ENCODE measurements around the gene ATP11A.
"Not testable (repeated sequence)": the region's sequence is repeated elsewhere in the genome, so short reads cannot be mapped to it uniquely, and the experiment has no call there.

ATP11A gene

DNA sequence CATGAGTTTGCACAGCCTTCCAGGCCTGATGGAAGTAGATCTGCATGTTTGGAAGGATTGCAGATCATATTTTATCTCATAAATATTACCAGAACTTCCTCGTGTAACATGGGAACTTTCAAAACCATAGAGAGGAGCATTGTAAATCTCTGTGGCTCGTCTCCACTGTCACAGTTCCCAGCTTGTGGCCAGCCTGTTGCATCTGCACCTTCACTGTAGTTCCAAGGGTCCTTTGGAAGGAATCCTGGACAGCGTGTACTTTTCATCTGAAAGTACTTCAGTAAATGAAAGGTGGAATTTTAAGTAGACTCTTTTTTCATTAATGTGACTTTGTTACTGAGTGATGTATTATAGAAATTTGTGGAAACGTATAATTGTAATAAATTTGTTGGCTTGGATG lies 105.4 kb downstream of the ATP11A start:
- no peak for DNase-seq (ENCODE audit: low read depth in 2 of 2)

GRCh38 chr13:112796190-112796915 lies 106.5 kb downstream of the ATP11A start:
- DNase-seq (ENCODE audit: low read depth in 2 of 2): no peak

DNA sequence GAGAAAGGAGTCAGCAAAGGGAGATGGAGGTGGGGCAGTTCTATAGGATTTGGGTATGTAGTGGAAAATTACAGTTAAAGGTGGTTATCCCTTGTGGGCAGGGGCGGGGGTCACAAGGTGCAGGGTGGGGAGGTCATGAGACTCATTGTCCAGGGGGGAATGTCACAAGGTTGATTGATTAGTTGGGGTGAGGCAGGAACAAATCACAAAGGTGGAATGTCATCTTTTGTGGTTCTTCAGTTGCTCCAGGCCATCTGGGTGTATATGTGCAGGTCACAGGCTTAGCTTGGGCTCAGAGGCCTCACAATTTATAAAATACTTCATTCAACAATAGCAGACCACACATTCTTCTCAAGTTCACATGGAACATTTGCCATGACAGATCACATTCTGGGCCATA lies 109.6 kb downstream of the ATP11A start:
- no peak for DNase-seq (ENCODE audit: low read depth in 2 of 2)

DNA sequence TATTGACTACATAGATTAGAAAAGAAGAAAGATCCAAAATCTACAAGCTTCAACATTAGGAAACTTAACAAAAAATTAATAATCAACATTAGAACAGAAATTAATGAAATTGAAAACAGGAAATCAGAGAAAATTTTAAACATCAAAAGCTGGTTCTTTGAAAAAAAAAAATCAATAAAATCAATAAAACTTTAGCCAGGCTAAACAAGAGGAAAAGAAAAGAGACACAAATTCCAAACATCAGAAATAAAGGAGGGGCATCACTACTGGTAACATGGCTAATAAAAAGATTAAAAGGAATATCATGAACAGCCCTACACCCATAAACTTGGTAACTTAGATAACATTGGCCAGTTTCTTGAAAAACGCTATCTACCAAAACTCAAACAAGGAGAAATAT lies 110.2 kb downstream of the ATP11A start:
- DNase-seq (ENCODE audit: low read depth in 2 of 2): no peak

DNA sequence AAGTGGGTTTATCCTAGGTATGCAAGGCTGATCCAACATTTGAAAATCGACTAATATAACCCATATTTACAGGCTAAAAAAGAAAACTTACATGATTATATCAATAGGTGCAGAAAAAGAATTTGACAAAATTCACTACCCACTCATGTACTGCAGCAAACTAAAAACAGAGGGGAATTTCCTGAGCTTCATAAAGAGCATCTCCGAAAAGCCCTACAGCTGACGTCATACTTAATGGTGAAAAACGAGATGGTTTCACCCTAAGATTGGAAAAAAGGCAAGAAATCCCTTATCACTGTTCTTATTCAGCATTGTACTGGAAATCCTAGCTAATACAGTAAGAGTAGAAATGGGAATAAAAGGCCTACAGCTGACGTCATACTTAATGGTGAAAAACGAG lies 111.0 kb downstream of the ATP11A start:
- DNase-seq (ENCODE audit: low read depth in 2 of 2): not testable (repeated sequence)

DNA sequence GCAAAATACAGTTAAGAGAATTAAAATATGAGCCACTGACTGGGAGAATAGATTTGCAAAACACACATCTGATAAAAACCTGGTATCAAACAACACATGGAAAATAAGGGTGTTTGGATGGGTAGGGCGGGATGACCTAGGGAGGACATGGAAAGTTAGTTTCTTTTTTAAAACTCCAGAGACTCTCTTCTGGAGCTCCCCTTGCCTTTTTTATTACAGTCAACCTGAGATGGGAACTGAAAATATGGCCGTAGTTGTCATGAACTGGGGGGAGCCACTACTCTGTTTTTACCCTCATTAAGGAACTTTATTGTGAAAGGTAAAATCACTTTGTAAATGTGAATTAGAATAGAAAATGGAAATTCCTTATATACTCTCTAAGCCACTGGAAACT lies 113.0 kb downstream of the ATP11A start:
- DNase-seq (ENCODE audit: low read depth in 2 of 2): no peak

- no peak for DNase-seq (ENCODE audit: low read depth in 2 of 2)
Observed at GRCh38 chr13:112803422-112803821, 113.6 kb downstream of the ATP11A start.

GRCh38 chr13:112804374-112804773 lies 114.5 kb downstream of the ATP11A start:
- no peak for DNase-seq (ENCODE audit: low read depth in 2 of 2)

DNA sequence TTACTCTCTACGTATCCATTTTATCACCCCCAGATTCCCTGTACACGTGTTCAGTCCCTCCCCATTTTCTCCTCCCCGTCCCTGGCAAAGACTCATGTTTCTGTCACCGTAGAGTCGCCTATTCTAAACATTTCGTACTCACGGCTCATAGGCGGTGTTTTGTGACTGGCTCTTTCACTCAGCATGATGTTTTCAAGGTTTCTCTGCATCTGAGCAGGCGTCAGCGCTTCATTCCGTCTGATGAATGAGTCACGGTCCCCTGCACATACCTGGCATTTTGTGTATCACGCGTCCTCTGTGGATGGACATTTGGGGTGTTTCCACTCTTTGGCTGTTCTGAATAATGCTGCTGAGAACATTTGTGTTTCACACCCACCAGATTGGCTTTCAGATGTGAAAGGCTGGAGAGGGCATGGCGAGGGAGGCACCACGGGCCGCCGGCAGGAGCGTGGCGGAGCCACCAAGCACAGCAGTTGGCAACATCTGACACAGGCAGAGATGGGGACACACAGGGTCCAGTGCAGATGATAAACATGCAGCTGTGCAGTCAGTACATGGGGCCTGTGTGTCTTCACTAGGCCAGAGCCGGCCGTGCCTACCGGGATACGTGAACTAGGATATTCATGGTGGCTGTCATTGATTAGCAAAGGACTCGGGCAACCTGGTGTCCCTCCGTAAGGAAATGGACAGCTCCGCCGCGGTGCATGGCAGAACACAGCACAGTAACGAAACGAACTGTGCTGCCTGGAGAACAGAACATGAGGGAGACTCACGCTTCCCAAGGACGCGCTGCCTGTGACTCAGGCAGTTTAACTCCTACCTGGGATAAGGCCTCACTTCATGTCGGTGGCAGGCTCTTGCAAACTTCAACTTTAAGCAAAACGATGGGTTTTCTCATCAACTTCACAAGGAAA lies 117.2 kb downstream of the ATP11A start:
- DNase-seq (ENCODE audit: low read depth in 2 of 2): no peak

DNA sequence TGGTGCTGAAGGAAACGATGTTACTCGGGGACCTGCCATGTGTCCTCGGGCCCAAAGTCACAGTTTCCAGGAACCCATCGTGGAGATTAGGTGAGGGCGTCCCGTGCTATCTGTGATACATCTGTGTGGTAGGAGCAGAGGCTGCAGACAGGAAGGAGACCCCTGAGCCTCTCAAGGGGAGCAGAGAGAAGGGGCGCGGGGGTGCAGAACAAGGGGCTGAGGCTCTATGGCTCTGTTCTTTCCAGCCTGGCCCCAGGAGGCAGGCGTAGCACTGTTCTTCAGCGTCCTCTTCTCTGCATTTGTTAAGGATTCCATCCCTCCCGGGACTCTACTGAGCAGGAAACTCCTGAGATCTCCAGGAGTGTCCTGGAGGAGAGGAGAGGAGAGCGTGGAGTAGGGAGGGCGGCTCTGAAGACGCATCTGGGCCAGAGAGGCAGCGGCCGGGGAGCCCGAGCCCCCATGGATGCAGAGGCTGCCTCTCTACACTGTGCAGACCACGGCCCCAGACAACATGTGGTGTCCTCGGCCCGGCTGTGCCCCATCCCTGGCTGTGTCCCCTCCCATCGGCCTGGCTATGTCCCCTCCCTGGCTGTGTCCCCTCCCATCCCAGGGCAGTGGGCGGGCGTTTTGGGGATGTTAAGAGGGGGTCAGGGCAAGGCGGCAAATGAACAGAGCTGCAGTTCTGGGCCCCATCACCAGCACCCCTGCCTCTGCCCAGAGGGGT lies 118.0 kb downstream of the ATP11A start:
- DNase-seq (ENCODE audit: low read depth in 2 of 2): no peak

GRCh38 chr13:112808377-112809140 lies 118.7 kb downstream of the ATP11A start:
- no peak for DNase-seq (ENCODE audit: low read depth in 2 of 2)

DNA sequence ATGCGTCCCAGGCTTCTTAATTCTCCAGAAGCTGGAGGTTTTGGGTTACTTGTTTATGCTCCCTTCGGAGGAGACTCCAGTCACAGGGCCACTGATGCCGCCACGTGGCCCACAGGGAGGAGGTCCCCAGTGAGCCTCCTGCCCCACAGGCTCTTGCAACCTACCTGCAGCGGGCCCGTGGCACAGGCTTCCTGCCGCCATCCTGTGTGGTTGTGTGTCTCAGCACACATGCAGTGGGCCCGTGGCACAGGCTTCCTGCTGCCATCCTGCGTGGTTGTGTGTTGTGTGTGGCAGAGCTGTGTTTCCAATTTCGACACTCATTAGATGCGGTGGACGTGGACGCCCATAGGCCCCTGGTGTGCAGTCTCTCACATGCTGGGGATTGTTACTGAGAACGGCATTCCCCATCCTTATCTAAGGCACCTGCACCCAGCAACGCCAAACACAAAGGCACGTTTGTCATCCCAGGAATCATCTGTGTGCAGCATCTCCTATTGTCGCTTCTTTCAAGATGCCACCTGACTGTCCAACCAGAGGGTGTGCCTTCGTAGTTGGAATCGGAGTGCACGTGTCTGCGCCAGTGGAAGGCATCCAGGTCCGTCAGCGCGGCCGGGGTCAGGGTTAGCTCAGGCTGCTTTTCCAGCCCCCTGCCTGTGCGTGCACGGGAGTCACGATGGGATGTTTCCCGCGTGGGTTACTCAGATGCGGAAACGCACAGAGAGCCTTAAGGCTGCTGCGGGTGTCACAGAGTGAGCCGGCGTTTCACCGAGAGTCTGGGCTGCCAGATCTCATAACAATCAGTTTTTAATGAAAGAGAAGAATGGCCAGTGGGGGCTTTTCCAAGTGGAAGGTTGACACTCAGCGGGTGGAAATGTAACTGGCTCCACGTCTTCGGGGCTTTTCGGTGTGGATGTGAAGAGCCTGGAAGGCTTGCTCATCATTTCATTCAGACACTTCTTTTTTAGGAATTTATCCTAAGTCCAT lies 119.8 kb downstream of the ATP11A start:
- no peak for DNase-seq (ENCODE audit: low read depth in 2 of 2)

GRCh38 chr13:112810608-112811007 lies 120.8 kb downstream of the ATP11A start:
- no peak for DNase-seq (ENCODE audit: low read depth in 2 of 2)

GRCh38 chr13:112812306-112813055 lies 122.6 kb downstream of the ATP11A start:
- DNase-seq (ENCODE audit: low read depth in 2 of 2): no peak

DNA sequence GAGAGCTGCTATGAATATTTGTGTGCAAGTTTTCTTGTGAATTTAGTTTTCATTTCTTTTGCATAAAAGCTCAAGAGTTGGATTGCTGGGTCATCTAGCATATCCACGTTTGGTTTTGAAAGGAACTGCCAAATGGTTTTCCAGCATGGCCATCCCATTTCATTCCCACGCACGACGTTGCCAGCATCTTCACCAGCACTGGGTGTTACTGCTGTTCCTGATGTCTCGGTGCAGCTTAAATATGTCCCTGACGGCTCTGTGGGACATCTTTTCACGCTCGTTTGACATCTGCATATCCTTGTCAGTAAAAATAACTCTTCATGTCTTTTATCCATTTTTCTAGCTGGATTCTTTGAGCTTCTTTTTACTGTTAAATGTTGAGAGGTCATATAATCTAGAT lies 123.7 kb downstream of the ATP11A start:
- DNase-seq (ENCODE audit: low read depth in 2 of 2): no peak

- DNase-seq (ENCODE audit: low read depth in 2 of 2): no peak
Observed at GRCh38 chr13:112814905-112815585, 125.2 kb downstream of the ATP11A start.

GRCh38 chr13:112815871-112816270 lies 126.0 kb downstream of the ATP11A start:
- no peak for DNase-seq (ENCODE audit: low read depth in 2 of 2)

GRCh38 chr13:112818040-112818697 lies 128.3 kb downstream of the ATP11A start:
- DNase-seq (ENCODE audit: low read depth in 2 of 2): no peak

- no peak for DNase-seq (ENCODE audit: low read depth in 2 of 2)
Observed at GRCh38 chr13:112818698-112819045, 128.8 kb downstream of the ATP11A start.
